Myometrial cell (primary cell): ENCODE results near the gene SNX32. TPM values are rescaled to one million over a fixed set of nuclear protein-coding genes. Genes with fewer than 3 reads are reported as not detected.

ENCODE experiments used
- total RNA-seq: library from RNA; depleted of rRNA; stranded (reverse); fragments of >200 nt; gene quantifications from 2 replicates; pipeline ENCODE4 v1.2.3, GENCODE V29; 2015

SNX32 gene
- total RNA-seq, result 0.58 and 1.1 TPM in 2 replicates

GRCh38 chr11:65833297-65834030 is at the start of gene SNX32:
Gene SNX32 (plus strand): TSS chr11:65833963. CDS start chr11:65834066, 103 bp downstream.

GRCh38 chr11:65786786-65787636 is 46.8 kb upstream of the SNX32 start, which contains the start of gene OVOL1:
Gene OVOL1 (plus strand): TSS chr11:65787063. CDS start chr11:65787374, 311 bp downstream.

GRCh38 chr11:65857853-65858680 is 24.3 kb downstream of the SNX32 start, which contains the start of gene CFL1:
Gene CFL1 (minus strand): TSS chr11:65858180. CDS start chr11:65858099, 81 bp downstream.

GRCh38 chr11:65860278-65861164 is 26.8 kb downstream of the SNX32 start, which contains the start of gene MUS81:
Gene MUS81 (plus strand): TSS chr11:65860433. CDS start chr11:65860754, 321 bp downstream.

GRCh38 chr11:65872586-65873317 is 39.0 kb downstream of the SNX32 start, which contains the start of gene EFEMP2:
Gene EFEMP2 (minus strand): TSS chr11:65872800. CDS start chr11:65872354, 446 bp downstream.

GRCh38 chr11:65879617-65880016 is 45.9 kb downstream of the SNX32 start, which contains the start of gene CTSW:
Gene CTSW (plus strand): TSS chr11:65879837. CDS start chr11:65879855, 18 bp downstream.

GRCh38 chr11:65888163-65888814 is 54.5 kb downstream of the SNX32 start, which contains the start of gene FIBP:
Gene FIBP (minus strand): TSS chr11:65888471. CDS start chr11:65888418, 53 bp downstream.

GRCh38 chr11:65890324-65891218 is 56.8 kb downstream of the SNX32 start, which contains the start of gene CCDC85B:
Gene CCDC85B (plus strand): TSS chr11:65890673. CDS start chr11:65890784, 111 bp downstream.

GRCh38 chr11:65900125-65900898 is 66.5 kb downstream of the SNX32 start, which contains the start of gene FOSL1:
Gene FOSL1 (minus strand): TSS chr11:65900388. CDS start chr11:65900339, 49 bp downstream.

Other genes starting within 250 kb of the SNX32 start
- not detected in 2 replicates for gene KCNK7, start 238.2 kb upstream of the SNX32 start, total RNA-seq
- 32.8 and 44.4 TPM in 2 replicates for gene MAP3K11, start 219.7 kb upstream of the SNX32 start, total RNA-seq
- 33.3 and 36.0 TPM in 2 replicates for gene PCNX3, start 218.2 kb upstream of the SNX32 start, total RNA-seq
- 34.9 and 42.1 TPM in 2 replicates for gene SIPA1, start 195.9 kb upstream of the SNX32 start, total RNA-seq
- 28.8 and 37.6 TPM in 2 replicates for gene RELA, start 171.0 kb upstream of the SNX32 start, total RNA-seq
- gene KAT5, start 121.7 kb upstream of the SNX32 start, total RNA-seq, result 27.1 and 34.3 TPM in 2 replicates
- 81.2 and 103 TPM in 2 replicates for gene RNASEH2C, start 113.2 kb upstream of the SNX32 start, total RNA-seq
- gene AP5B1, start 53.0 kb upstream of the SNX32 start, total RNA-seq, result 6.2 and 8.9 TPM in 2 replicates
- gene OVOL1, start 46.9 kb upstream of the SNX32 start, total RNA-seq, result not detected in 2 replicates
- 1,937 and 2,041 TPM in 2 replicates for gene CFL1, start 24.2 kb downstream of the SNX32 start, total RNA-seq
- 30.7 and 40.1 TPM in 2 replicates for gene MUS81, start 26.5 kb downstream of the SNX32 start, total RNA-seq
- 140 and 198 TPM in 2 replicates for gene EFEMP2, start 38.8 kb downstream of the SNX32 start, total RNA-seq
- 0.71 TPM in 1 of 2 replicates, not detected in the other for gene CTSW, start 45.9 kb downstream of the SNX32 start, total RNA-seq
- gene FIBP, start 54.5 kb downstream of the SNX32 start, total RNA-seq, result 170 and 250 TPM in 2 replicates
- gene CCDC85B, start 56.7 kb downstream of the SNX32 start, total RNA-seq, result 117 and 142 TPM in 2 replicates
- 31.4 and 37.2 TPM in 2 replicates for gene FOSL1, start 66.4 kb downstream of the SNX32 start, total RNA-seq
- 13.5 and 24.5 TPM in 2 replicates for gene C11orf68, start 85.1 kb downstream of the SNX32 start, total RNA-seq
- gene DRAP1, start 85.5 kb downstream of the SNX32 start, total RNA-seq, result 405 and 416 TPM in 2 replicates
- not detected in 2 replicates for gene TSGA10IP, start 111.5 kb downstream of the SNX32 start, total RNA-seq
- 27.4 and 31.2 TPM in 2 replicates for gene SART1, start 127.8 kb downstream of the SNX32 start, total RNA-seq
- 26.8 and 39.3 TPM in 2 replicates for gene EIF1AD, start 168.2 kb downstream of the SNX32 start, total RNA-seq
- 111 and 138 TPM in 2 replicates for gene BANF1, start 168.5 kb downstream of the SNX32 start, total RNA-seq
- gene CST6, start 178.0 kb downstream of the SNX32 start, total RNA-seq, result not detected in 2 replicates
- 0.35 and 0.58 TPM in 2 replicates for gene CATSPER1, start 192.5 kb downstream of the SNX32 start, total RNA-seq
- not detected in 2 replicates for gene GAL3ST3, start 215.2 kb downstream of the SNX32 start, total RNA-seq
- 182 and 206 TPM in 2 replicates for gene SF3B2, start 218.4 kb downstream of the SNX32 start, total RNA-seq
- gene PACS1, start 236.3 kb downstream of the SNX32 start, total RNA-seq, result 20.8 and 22.9 TPM in 2 replicates